Sciatic nerve (tissue), 2 donors: ENCODE data around the gene NEK1. TPM values are rescaled to one million over a fixed set of nuclear protein-coding genes. Genes with fewer than 3 reads are reported as not detected.

ENCODE experiments used
- ATAC-seq: fragments of 200-7000 bp; cut with Tn5 transposase; one replicate; pipeline ENCODE4 v1.9.1; 2020; ENCODE audit warnings: mild to moderate bottlenecking, moderate library complexity
- DNase-seq: peaks from one replicate; pipeline ENCODE4 v3.0.0-alpha.2; 2020; ENCODE audit warnings: low spot score
- intact Hi-C: fragments of 100-400 bp; cut with DNase I; formaldehyde crosslinking; loops from one replicate; pipeline ENCODE4 v1.14.2; 2022
- total RNA-seq: library from RNA; stranded (reverse); fragmentation: NEBNext Ultra II Directional; extraction: Animal tissue kit (Norgen Biotek cat#: 25700); gene quantifications from one replicate; pipeline ENCODE4 v1.2.1, GENCODE V29; 2021
- donor health status: DM: no; HTN: no; CAD: no.
- donor health status: DM: no; HTN: no; CAD: no.

Gene NEK1
- total RNA-seq, 1 donor from 2014 or later, result 128 TPM

- no peak for ATAC-seq
- no peak for DNase-seq
- intact Hi-C loops, result no loop called here
Measured at GRCh38 chr4:169399976-169400767, 212.2 kb downstream of the NEK1 start.

DNA sequence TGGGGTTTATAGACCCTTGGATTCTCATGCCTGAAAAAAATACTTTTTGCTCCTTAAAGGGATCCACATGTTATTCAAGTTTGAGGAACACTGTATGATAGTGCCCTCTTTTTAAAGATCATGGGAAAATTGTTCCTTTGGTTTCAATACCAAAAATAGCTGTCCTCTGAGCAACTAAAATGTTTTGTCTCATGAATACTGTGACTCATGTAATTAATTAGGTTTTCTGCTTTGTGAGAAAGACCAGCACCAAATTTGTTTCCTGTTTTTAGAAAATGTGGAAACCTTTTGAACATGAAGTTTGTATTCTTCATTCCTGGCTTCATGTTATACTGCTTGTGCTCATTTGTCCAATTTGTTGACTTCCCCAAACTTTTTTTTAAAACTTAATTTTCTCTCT is 214.1 kb downstream of the NEK1 start:
- no peak for DNase-seq
- intact Hi-C loops, result no loop called here
- ATAC-seq, result no peak

DNA sequence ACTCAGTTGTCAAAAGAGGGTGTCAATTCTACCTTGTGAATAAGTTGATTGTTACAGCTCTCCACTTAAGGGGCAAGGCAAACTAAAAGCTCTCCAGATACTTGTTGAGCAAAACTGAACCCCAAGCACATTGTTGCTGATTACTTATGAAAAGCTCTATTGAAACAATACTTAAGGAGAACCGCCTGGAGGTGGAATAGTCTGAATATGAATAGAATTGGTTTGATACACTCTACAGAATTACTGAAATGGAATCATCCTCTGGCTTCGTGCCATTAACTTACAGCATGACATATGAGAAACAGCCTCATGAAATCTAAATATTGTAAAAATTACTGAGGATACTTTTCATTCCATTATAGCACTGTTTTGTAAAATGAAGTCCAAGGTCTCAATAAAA is 214.6 kb downstream of the NEK1 start:
- intact Hi-C loops, result no loop called here
- no peak for ATAC-seq
- DNase-seq, result no peak

DNA sequence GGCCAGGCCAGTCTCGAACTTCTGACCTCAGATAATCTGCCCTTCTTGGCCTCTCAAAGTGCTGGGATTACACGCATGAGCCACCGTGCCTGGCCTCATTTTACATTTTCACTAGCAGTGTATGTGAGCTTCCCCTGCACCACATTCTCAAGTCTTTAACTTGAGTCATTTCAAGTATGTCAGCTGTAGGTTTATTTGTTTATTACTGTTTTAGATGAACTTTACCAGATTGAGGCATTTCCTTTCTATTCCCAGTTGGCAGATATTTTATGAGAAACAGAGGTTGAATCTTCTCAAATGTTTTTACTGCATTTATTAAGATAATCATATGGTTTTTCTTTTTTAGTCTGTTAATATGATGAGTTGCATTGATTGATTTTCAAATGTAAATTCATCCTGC is 227.0 kb downstream of the NEK1 start:
- ATAC-seq (no peak), DNase-seq (no peak)
- intact Hi-C loops, result no loop called here

DNA sequence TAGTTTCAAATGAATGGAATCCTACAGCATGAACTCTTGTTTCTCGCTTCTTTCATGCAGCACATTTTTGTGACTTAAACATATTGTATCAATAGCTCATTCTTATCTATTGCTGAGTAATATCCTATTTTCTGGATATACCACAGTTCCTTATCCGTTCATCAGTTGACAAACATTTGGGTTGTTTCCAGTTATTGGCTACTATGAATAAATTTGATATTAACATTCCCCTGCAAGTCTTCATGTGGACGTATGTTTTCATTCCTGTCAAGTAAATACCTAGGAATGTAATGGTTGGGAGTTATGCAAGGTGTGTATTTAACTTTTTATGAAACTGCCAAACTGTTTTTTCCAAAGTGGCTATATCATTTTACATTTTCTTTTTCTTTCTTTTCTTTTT is 227.6 kb downstream of the NEK1 start:
- intact Hi-C loops, result no loop called here
- DNase-seq, result no peak
- no peak for ATAC-seq

DNA sequence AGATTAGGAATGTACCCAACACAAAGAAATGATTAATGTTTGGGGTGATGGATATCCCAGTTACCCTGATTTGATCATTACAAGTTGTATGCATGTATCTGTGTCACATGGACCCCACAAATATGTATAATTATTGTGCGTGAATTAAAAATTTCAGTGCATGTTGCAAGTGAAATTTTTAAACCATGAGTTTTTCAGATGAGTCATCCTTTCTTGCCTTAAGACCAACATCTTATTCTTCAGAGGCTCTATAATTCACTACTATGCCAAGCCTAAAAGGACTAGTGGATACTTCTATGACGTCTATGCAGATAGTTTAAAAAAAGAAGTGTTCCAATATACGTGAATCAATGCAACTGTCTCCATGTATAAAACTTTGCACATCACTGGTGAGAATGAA is 228.7 kb downstream of the NEK1 start:
- ATAC-seq, result no peak
- DNase-seq, result no peak
- intact Hi-C loops, result no loop called here

- intact Hi-C loops, result no loop called here
- ATAC-seq, result no peak
Measured at GRCh38 chr4:169379688-169380087, 232.7 kb downstream of the NEK1 start.

GRCh38 chr4:169377367-169377766 is 235.0 kb downstream of the NEK1 start:
- ATAC-seq, result no peak
- intact Hi-C loops, result no loop called here
- DNase-seq, result no peak

More at GRCh38 chr4:169379688-169380087, 232.7 kb downstream of the NEK1 start:
- no peak for DNase-seq

DNA sequence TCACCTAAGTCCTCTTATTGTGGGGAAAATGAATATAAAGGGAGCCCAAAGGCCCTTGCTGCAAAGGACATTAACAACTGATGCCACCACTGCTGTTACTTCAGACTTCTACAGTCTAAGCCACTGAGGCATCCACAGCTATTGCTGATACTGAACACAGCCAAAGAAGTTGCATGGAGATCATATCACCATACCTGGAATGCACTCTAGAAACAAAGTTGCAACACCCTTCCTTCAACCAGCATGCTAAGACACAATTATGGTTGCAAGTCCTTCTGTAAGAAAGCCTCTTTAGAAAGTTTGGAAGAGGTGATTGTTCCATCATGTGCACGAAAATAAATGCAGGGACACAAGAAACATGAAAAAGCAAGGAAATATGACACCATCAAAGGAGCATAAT is 236.0 kb downstream of the NEK1 start:
- DNase-seq (no peak), ATAC-seq (no peak)
- intact Hi-C loops, result no loop called here

DNA sequence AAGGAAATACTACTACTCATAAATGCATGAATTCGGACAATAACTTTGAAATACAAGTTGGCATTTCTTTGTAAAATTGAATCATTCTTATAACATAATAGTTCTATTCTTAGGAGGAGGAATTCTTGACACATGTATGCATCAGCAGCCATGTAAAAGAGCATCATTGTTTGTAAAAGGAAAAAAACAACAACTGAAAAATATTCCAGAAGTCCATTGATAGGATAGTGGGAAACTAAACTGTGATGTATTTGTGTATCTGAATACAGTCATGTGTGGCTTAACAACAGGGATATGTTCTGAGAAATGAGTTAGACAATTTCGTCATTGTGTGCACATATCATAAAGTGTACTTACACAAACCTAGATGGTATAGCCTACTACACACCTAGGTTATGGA is 239.6 kb downstream of the NEK1 start:
- intact Hi-C loops, result no loop called here
- no peak for ATAC-seq
- no peak for DNase-seq

- ATAC-seq (no peak), DNase-seq (no peak)
- intact Hi-C loops, result no loop called here
Measured at GRCh38 chr4:169369634-169370033, 242.7 kb downstream of the NEK1 start.

- DNase-seq (no peak), ATAC-seq (no peak)
- intact Hi-C loops, result no loop called here
Measured at GRCh38 chr4:169367826-169368225, 244.6 kb downstream of the NEK1 start.

GRCh38 chr4:169366821-169367220 is 245.6 kb downstream of the NEK1 start:
- intact Hi-C loops, result no loop called here
- ATAC-seq (no peak), DNase-seq (no peak)

- no peak for DNase-seq
- ATAC-seq, result no peak
- intact Hi-C loops, result no loop called here
Measured at GRCh38 chr4:169362607-169363006, 249.8 kb downstream of the NEK1 start.

- no peak for ATAC-seq
- intact Hi-C loops, result no loop called here
Measured at GRCh38 chr4:169361756-169362155, 250.6 kb downstream of the NEK1 start.

GRCh38 chr4:169359961-169360360 is 252.4 kb downstream of the NEK1 start:
- DNase-seq (no peak), ATAC-seq (no peak)
- intact Hi-C loops, result no loop called here

More at GRCh38 chr4:169361756-169362155, 250.6 kb downstream of the NEK1 start:
- no peak for DNase-seq

DNA sequence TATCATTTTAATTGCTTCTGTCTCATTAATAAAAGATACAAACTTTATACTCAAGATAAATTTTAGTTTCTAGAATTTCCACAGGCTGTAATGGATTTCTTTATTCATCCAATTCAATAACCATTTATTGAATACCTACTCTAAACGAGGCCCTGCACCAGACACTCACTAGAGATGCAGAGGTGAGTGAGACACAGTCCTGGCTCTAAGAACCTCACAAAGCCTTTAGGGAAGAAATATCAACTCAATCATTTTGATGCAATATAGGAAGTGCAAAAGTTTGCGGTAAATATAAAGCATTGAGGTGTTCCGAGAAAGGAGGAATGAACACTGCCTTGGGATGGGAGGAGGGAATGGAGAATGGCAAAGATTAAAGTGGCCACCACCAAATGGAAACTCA is 260.0 kb downstream of the NEK1 start:
- no peak for ATAC-seq
- DNase-seq, result no peak
- intact Hi-C loops, result no loop called here

GRCh38 chr4:169351872-169352271 is 260.5 kb downstream of the NEK1 start:
- DNase-seq (no peak), ATAC-seq (no peak)
- intact Hi-C loops, result no loop called here

DNA sequence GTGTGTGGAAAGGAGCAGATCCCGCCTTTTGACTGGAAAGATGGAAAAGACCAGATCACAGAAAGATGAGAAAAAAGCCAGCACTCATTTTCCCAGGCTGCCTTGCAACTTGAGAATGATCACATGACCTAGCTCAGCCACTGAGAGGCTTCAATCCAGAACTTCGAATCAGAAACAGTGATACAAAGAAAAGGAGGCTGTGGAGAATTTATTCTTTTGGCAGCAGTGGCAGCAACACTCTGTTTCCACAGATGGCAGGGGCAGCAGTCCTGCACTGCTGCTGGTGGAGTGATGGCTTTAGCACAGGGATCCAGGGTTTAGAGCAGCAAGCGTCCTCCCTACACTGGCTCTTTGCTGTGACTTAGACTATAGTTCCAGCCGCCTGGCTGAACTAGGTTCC is 263.8 kb downstream of the NEK1 start:
- no peak for DNase-seq
- intact Hi-C loops, result no loop called here

GRCh38 chr4:169346840-169347239 is 265.5 kb downstream of the NEK1 start:
- DNase-seq, result no peak
- ATAC-seq, result no peak
- intact Hi-C loops, result no loop called here

More for the DNA sequence above, 263.8 kb downstream of the NEK1 start:
- no peak for ATAC-seq

DNA sequence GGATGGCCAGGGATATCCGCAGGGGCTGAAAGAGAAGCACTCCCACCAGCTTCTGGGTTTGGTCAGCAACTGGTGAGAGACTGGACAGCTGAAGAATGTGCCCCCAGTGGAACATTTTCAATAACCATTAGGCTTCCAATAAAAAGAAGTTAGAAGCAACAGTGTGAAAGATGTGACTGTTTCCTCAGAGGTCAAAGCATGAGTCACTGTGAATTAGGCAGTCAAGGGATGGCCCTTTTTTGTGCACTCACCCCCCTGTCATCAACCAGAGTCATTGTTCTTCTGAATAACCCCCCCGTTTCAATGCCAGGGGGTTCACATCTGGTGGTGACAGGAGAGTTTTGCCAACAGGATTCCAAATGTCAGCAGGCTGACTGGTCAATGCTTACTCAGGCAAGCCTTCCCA is 267.1 kb downstream of the NEK1 start:
- ATAC-seq (no peak), DNase-seq (no peak)
- intact Hi-C loops, result no loop called here
